Measurements from ENCODE around the gene CACNA1C.
A peak's percentile ranks its signal among the peaks of the same experiment; 100 is the strongest.

The CACNA1C gene

GRCh38 chr12:2205996-2206395 is 153.2 kb downstream of the CACNA1C start:
- DNase-seq (ENCODE audit: low read depth) = no peak

- DNase-seq (ENCODE audit: low read depth) = no peak
Observed at GRCh38 chr12:2208837-2209635, 156.2 kb downstream of the CACNA1C start.

- no peak for DNase-seq (ENCODE audit: low read depth)
Observed at GRCh38 chr12:2211119-2211518, 158.3 kb downstream of the CACNA1C start.

- no peak for DNase-seq (ENCODE audit: low read depth)
Observed at GRCh38 chr12:2212537-2212936, 159.8 kb downstream of the CACNA1C start.

- no peak for DNase-seq (ENCODE audit: low read depth)
Observed at GRCh38 chr12:2212971-2213869, 160.4 kb downstream of the CACNA1C start.

GRCh38 chr12:2214411-2214810 is 161.6 kb downstream of the CACNA1C start:
- no peak for DNase-seq (ENCODE audit: low read depth)

GRCh38 chr12:2215709-2216560 is 163.1 kb downstream of the CACNA1C start:
- peak; percentile 5 for DNase-seq (ENCODE audit: low read depth)

- DNase-seq (ENCODE audit: low read depth) = no peak
Observed at GRCh38 chr12:2218706-2219105, 165.9 kb downstream of the CACNA1C start.

- DNase-seq (ENCODE audit: low read depth) = no peak
Observed at GRCh38 chr12:2221030-2221621, 168.3 kb downstream of the CACNA1C start.

GRCh38 chr12:2222691-2223090 is 169.9 kb downstream of the CACNA1C start:
- DNase-seq (ENCODE audit: low read depth) = no peak

- DNase-seq (ENCODE audit: low read depth) = no peak
Observed at GRCh38 chr12:2224961-2225360, 172.2 kb downstream of the CACNA1C start.

- DNase-seq (ENCODE audit: low read depth) = no peak
Observed at GRCh38 chr12:2225696-2226095, 172.9 kb downstream of the CACNA1C start.

GRCh38 chr12:2226641-2227040 is 173.9 kb downstream of the CACNA1C start:
- DNase-seq (ENCODE audit: low read depth) = no peak

- DNase-seq (ENCODE audit: low read depth) = no peak
Observed at GRCh38 chr12:2227360-2227759, 174.6 kb downstream of the CACNA1C start.

GRCh38 chr12:2228535-2228934 is 175.7 kb downstream of the CACNA1C start:
- no peak for DNase-seq (ENCODE audit: low read depth)

- no peak for DNase-seq (ENCODE audit: low read depth)
Observed at GRCh38 chr12:2229661-2230539, 177.1 kb downstream of the CACNA1C start.

GRCh38 chr12:2231011-2231595 is 178.3 kb downstream of the CACNA1C start:
- DNase-seq (ENCODE audit: low read depth) = no peak

- DNase-seq (ENCODE audit: low read depth) = no peak
Observed at GRCh38 chr12:2231956-2232355, 179.2 kb downstream of the CACNA1C start.

GRCh38 chr12:2233034-2233433 is 180.2 kb downstream of the CACNA1C start:
- no peak for DNase-seq (ENCODE audit: low read depth)

GRCh38 chr12:2234091-2234490 is 181.3 kb downstream of the CACNA1C start:
- no peak for DNase-seq (ENCODE audit: low read depth)

Measured in non-pigmented ciliary epithelial cell (primary cell).